Activated naive CD8-positive, alpha-beta T cell treated with anti-CD3 and anti-CD28 coated beads, Interleukin-2, amount 50 U/mL, for 16 hours (primary cell): ENCODE measurements around the gene IRX1.

ENCODE experiments used
- DNase-seq: peaks from one replicate; pipeline ENCODE4 v3.0.0-alpha.2; 2020; ENCODE audit warnings: low read depth, low spot score

The IRX1 gene

DNA sequence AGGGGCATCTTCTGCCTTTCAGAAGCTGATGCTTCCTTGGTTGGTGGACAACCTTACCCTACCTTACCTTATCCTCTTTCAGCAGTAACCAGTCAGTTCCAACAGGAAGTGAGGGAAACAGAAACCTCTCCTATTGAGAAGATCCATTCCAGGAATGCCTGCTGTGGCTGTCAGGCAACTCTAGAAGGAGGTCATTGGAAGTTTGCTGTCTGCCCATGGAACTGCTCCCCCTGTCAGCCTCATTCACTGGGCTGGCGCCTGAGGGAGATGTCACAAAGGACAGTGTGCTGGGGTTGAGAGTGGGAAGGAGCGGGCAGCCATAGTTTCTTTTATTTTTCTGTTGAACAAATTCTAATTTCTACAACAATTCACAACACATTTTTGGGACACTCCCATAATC is 54.7 kb downstream of the IRX1 start:
- no peak for DNase-seq

DNA sequence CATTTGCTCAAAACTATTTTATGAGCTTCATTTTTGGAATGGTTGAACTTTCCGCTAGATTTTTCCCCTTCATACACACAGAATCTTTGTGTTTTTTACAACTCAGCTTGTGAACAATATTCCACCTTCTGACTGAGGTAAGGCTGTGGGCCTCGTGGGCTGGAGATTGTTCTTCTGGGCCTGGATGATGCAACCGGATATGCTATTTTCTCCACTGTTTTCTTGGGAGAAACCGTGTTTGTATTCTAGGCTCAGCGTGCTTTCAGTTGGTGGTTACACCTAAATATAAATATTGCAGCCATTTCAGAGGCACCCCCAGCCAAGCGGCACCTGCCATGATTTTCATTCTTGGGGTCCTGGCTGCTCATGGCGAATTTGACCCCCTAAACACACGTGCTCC is 55.2 kb downstream of the IRX1 start:
- DNase-seq, result no peak
